IPS DF 19.7 (cell line): ENCODE results near the gene RETREG1.
"Not testable (repeated sequence)": the region's sequence is repeated elsewhere in the genome, so short reads cannot be mapped to it uniquely, and the experiment has no call there.

Experiments
- DNase-seq: peaks from one replicate; pipeline ENCODE4 v3.0.0-alpha.2; 2013; ENCODE audit warnings: low read depth, low spot score

Gene RETREG1

GRCh38 chr5:16489322-16489791, 127.4 kb downstream of the RETREG1 start:
- DNase-seq: no peak

- DNase-seq: no peak
These were observed 129.3 kb downstream of the RETREG1 start for GRCh38 chr5:16487456-16487855.

- no peak for DNase-seq
These were observed 130.1 kb downstream of the RETREG1 start for GRCh38 chr5:16486711-16487111.

- no peak for DNase-seq
These were observed 131.1 kb downstream of the RETREG1 start for GRCh38 chr5:16485656-16486055.

- DNase-seq: no peak
These were observed 132.7 kb downstream of the RETREG1 start for GRCh38 chr5:16484081-16484480.

- DNase-seq: no peak
These were observed 133.4 kb downstream of the RETREG1 start for GRCh38 chr5:16483361-16483760.

- no peak for DNase-seq
These were observed 133.9 kb downstream of the RETREG1 start for GRCh38 chr5:16482891-16483290.

GRCh38 chr5:16480821-16481538, 135.8 kb downstream of the RETREG1 start:
- no peak for DNase-seq

- DNase-seq: no peak
These were observed 136.7 kb downstream of the RETREG1 start for GRCh38 chr5:16480144-16480543.

- no peak for DNase-seq
These were observed 139.3 kb downstream of the RETREG1 start for GRCh38 chr5:16477541-16477940.

- DNase-seq: not testable (repeated sequence)
These were observed 140.4 kb downstream of the RETREG1 start for GRCh38 chr5:16476417-16476816.

- no peak for DNase-seq
These were observed 145.4 kb downstream of the RETREG1 start for GRCh38 chr5:16471387-16471786.

GRCh38 chr5:16467363-16468219, 149.2 kb downstream of the RETREG1 start:
- no peak for DNase-seq

GRCh38 chr5:16465544-16466432, 151.0 kb downstream of the RETREG1 start, which contains the start of gene ZNF622:
ZNF622 (minus strand) TSS chr5:16465800; CDS start chr5:16465665, 135 bp downstream.
- DNase-seq: peak; percentile 76

- no peak for DNase-seq
These were observed 151.9 kb downstream of the RETREG1 start for GRCh38 chr5:16464664-16465543.

GRCh38 chr5:16464231-16464630, 152.6 kb downstream of the RETREG1 start:
- no peak for DNase-seq

- DNase-seq: no peak
These were observed 155.0 kb downstream of the RETREG1 start for GRCh38 chr5:16461782-16462181.

- DNase-seq: no peak
These were observed 155.8 kb downstream of the RETREG1 start for GRCh38 chr5:16461026-16461425.

- no peak for DNase-seq
These were observed 157.3 kb downstream of the RETREG1 start for GRCh38 chr5:16459451-16459850.

GRCh38 chr5:16457853-16458252, 158.9 kb downstream of the RETREG1 start:
- DNase-seq: no peak

- no peak for DNase-seq
These were observed 159.3 kb downstream of the RETREG1 start for GRCh38 chr5:16457451-16457850.
